ENCODE measurements around the gene PHKG1. TPM values are rescaled to one million over a fixed set of nuclear protein-coding genes. Genes with fewer than 3 reads are reported as not detected.
"Not testable (repeated sequence)": the region's sequence is repeated elsewhere in the genome, so short reads cannot be mapped to it uniquely, and the experiment has no call there.

PHKG1 gene
- total and polyA plus RNA-seq, 8 donors, result 0.31 to 39.3 (median 1.5) TPM; not detected in 3

DNA sequence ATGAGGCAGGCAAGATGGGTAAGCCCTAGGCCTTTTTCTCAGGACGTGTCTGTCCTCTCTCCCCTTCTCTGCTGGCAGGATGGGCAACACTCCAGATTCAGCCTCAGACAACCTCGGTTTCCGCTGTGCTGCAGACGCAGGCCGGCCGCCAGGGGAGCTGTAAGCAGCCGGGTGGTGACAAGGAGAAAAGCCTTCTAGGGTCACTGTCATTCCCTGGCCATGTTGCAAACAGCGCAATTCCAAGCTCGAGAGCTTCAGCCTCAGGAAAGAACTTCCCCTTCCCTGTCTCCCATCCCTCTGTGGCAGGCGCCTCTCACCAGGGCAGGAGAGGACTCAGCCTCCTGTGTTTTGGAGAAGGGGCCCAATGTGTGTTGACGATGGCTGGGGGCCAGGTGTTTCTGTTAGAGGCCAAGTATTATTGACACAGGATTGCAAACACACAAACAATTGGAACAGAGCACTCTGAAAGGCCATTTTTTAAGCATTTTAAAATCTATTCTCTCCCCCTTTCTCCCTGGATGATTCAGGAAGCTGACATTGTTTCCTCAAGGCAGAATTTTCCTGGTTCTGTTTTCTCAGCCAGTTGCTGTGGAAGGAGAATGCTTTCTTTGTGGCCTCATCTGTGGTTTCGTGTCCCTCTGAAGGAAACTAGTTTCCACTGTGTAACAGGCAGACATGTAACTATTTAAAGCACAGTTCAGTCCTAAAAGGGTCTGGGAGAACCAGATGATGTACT lies 13.1 kb downstream of the PHKG1 start:
- Histone ChIP-seq H3K4me3 (no peak overlapping the region), H3K4me1 (peaks cover 18 to 34% (median 28%) of the 10 kb centered on the region in 4 donors), H3K9me3 (no peaks in the 10 kb centered on the region), H3K27ac (peak overlapping the region; percentile 5 to 79 (median 74)), H3K27me3 (no peaks in the 10 kb centered on the region), H3K36me3 (peaks cover 28 to 56% (median 41%) of the 10 kb centered on the region in 4 donors)
- intact Hi-C loops (cut with DNase I; ENCODE audit: low total_unique reads), result no loop called here
- DNase-seq, result peak; percentile 77 to 78
- TF ChIP-seq POLR2A (IDR thresholded peaks at IDR 0.05) (no peak), POLR2AphosphoS5 (IDR thresholded peaks at IDR 0.05) (peak in 2 of 3 donors; percentile 49 to 57), EP300 (IDR thresholded peaks at IDR 0.05) (no peak)
- TF ChIP-seq, protein P1, sequence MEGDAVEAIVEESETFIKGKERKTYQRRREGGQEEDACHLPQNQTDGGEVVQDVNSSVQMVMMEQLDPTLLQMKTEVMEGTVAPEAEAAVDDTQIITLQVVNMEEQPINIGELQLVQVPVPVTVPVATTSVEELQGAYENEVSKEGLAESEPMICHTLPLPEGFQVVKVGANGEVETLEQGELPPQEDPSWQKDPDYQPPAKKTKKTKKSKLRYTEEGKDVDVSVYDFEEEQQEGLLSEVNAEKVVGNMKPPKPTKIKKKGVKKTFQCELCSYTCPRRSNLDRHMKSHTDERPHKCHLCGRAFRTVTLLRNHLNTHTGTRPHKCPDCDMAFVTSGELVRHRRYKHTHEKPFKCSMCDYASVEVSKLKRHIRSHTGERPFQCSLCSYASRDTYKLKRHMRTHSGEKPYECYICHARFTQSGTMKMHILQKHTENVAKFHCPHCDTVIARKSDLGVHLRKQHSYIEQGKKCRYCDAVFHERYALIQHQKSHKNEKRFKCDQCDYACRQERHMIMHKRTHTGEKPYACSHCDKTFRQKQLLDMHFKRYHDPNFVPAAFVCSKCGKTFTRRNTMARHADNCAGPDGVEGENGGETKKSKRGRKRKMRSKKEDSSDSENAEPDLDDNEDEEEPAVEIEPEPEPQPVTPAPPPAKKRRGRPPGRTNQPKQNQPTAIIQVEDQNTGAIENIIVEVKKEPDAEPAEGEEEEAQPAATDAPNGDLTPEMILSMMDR (IDR thresholded peaks at IDR 0.05), result peak in 5 of 7 experiments; percentile 57 to 71 (median 64)
- WGBS, 5 donors, result 26 to 47% (median 30%) methylated on average over 11 to 12 of the region's 12 CpGs

DNA sequence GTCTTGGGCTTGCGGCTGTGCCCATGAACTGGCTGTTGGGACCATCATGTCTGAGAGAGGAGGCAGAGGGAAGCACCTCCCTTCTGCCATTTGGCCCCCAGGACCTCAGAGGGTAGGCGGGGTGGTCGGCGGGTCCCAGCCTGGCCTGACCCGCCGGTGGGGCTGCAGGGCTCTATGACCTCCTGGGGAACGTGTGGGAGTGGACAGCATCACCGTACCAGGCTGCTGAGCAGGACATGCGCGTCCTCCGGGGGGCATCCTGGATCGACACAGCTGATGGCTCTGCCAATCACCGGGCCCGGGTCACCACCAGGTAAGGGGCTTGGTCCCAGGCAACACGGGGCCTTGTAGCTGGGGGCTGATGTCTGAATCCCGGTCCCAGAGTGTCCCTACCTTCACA lies 14.6 kb downstream of the PHKG1 start:
- TF ChIP-seq POLR2A (IDR thresholded peaks at IDR 0.05) (no peak), POLR2AphosphoS5 (IDR thresholded peaks at IDR 0.05) (no peak), EP300 (IDR thresholded peaks at IDR 0.05) (no peak)
- TF ChIP-seq, protein P1 (IDR thresholded peaks at IDR 0.05), result no peak
- H3K27ac ChIP-seq, result peak overlapping the region in 2 of 5 donors; percentile 55 to 75
- intact Hi-C loops (cut with DNase I; ENCODE audit: low total_unique reads), result no loop called here
- 92 to 99% (median 94%) methylated on average over 11 to 16 of the region's 16 CpGs for WGBS, 5 donors
- no peaks in the 10 kb centered on the region for H3K9me3 ChIP-seq
- H3K27me3 ChIP-seq, result no peaks in the 10 kb centered on the region
- H3K4me1 ChIP-seq, result peaks cover 21 to 37% (median 29%) of the 10 kb centered on the region in 4 donors
- peaks cover 28 to 62% (median 44%) of the 10 kb centered on the region in 4 donors for H3K36me3 ChIP-seq
- no peak for DNase-seq
- H3K4me3 ChIP-seq, result no peak overlapping the region

DNA sequence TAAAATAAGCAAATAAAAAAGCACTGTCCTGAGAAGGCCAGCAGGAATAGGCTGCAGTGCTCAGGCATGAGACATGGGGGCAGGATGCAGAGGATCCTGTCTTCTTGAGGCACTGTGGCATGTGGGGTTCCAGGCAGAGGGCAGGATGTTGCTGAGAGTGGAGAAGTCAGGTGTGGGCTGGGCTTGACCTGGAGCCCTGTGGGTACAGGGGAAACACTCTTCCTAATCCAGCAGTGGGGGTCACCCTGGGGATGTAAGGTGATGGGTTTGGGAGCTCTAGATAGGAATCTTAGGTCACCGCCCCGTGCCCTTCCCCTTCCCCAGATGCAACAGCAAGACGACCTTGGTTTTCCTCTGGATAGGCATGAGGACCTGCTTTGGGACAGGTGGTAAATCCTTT lies 15.1 kb downstream of the PHKG1 start:
- intact Hi-C loops (cut with DNase I; ENCODE audit: low total_unique reads), result no loop called here
- Histone ChIP-seq H3K4me3 (no peak overlapping the region), H3K36me3 (peaks cover 28 to 67% (median 48%) of the 10 kb centered on the region in 4 donors), H3K9me3 (no peaks in the 10 kb centered on the region), H3K27ac (no peak overlapping the region), H3K4me1 (peaks cover 20 to 33% (median 27%) of the 10 kb centered on the region in 4 donors), H3K27me3 (no peaks in the 10 kb centered on the region)
- TF ChIP-seq EP300 (IDR thresholded peaks at IDR 0.05), result no peak
- TF ChIP-seq, protein P1 (IDR thresholded peaks at IDR 0.05), result no peak
- TF ChIP-seq POLR2A (IDR thresholded peaks at IDR 0.05), result no peak
- TF ChIP-seq POLR2AphosphoS5 (IDR thresholded peaks at IDR 0.05), result no peak
- DNase-seq, result no peak
- 83 to 96% (median 94%) methylated on average over 3 of the region's 3 CpGs for WGBS, 5 donors

DNA sequence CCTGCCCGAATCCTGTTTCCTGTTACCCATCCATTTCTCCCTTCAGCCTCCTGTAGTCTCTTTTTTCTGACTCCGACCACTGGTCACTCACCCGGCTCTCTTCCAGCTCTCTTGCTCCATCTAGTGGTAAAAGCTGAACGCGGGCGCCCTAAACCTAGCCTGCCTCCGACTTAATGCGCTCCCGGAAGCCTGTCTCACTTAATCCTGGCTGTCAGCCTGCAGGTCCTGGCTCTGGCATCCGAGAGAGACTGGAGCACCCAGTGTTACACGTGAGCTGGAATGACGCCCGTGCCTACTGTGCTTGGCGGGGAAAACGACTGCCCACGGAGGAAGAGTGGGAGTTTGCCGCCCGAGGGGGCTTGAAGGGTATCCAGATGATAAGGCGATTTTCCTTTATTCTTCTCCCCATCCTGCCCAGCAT lies 18.4 kb downstream of the PHKG1 start:
- 8 to 19% (median 14%) methylated on average over 19 of the region's 19 CpGs for WGBS, 5 donors
- Histone ChIP-seq H3K27me3 (no peaks in the 10 kb centered on the region), H3K36me3 (peaks cover 23 to 73% (median 60%) of the 10 kb centered on the region in 4 donors), H3K4me3 (no peak overlapping the region), H3K9me3 (no peaks in the 10 kb centered on the region), H3K27ac (peak overlapping the region in 4 of 5 donors; percentile 41 to 77 (median 46)), H3K4me1 (peaks cover 13 to 20% (median 17%) of the 10 kb centered on the region in 4 donors)
- TF ChIP-seq, protein P1 (IDR thresholded peaks at IDR 0.05), result peak in 5 of 7 experiments; percentile 81 to 98 (median 93)
- TF ChIP-seq POLR2AphosphoS5 (IDR thresholded peaks at IDR 0.05) (peak; percentile 10 to 85 (median 42)), POLR2A (IDR thresholded peaks at IDR 0.05) (no peak), EP300 (IDR thresholded peaks at IDR 0.05) (no peak)
- peak; percentile 93 to 97 for DNase-seq
- intact Hi-C loops (cut with DNase I; ENCODE audit: low total_unique reads), result loop anchor here (5.0 kb wide), 1 partner anchor 72 kb away; no protein-coding TSS in a partner anchor

DNA sequence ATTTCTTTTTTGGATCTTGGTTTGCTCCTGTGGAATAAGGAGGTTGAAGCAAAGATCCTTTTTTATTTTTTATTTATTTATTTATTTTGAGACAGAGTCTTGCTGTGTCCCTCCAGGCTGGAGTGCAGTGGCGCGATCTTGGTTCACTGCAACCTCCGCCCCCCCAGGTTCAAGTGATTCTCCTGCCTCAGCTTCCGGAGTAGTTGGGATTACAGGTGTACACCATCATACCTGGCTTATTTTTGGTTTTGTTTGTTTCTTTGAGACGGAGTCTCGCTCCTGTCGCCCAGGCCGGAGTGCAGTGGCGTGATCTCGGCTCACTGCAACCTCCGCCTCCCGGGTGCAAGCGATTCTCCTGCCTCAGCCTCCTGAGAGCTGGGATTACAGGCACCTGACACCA lies 26.4 kb downstream of the PHKG1 start:
- DNase-seq; H3K4me3 ChIP-seq; H3K9me3 ChIP-seq; H3K27me3 ChIP-seq; intact Hi-C loops (cut with DNase I; ENCODE audit: low total_unique reads); H3K27ac ChIP-seq: not testable (repeated sequence)
- 92 to 99% (median 96%) methylated on average over 13 of the region's 13 CpGs for WGBS, 5 donors
- Histone ChIP-seq H3K4me1 (peaks cover 12 to 39% (median 27%) of the 10 kb centered on the region in 4 donors), H3K36me3 (peaks cover 18 to 60% (median 55%) of the 10 kb centered on the region in 4 donors)

All from stomach (tissue), 9 donors.